Measurements from ENCODE around the gene CDC42BPA. TPM values are rescaled to one million over a fixed set of nuclear protein-coding genes. Genes with fewer than 3 reads are reported as not detected.

The CDC42BPA gene
- total RNA-seq, 1 experiment from 2014 or later = 102 TPM

- Mint-ChIP-seq H3K4me1 (ENCODE audit: insufficient read depth, unreplicated experiment) (peaks cover 10% of the 10 kb centered on the region), H3K9me3 (ENCODE audit: unreplicated experiment) (no peaks in the 10 kb centered on the region), H3K36me3 (ENCODE audit: insufficient read depth, unreplicated experiment) (peaks cover 9% of the 10 kb centered on the region), H3K4me3 (ENCODE audit: unreplicated experiment) (no peak overlapping the region), H3K27ac (ENCODE audit: low read depth, unreplicated experiment) (peak overlapping the region; percentile 67), H3K27me3 (ENCODE audit: insufficient read depth, unreplicated experiment) (no peaks in the 10 kb centered on the region)
- no TSS peak for BruUV-seq (replicated peaks)
- ChIA-PET POLR2A (interaction anchor here (0.6 to 3.3 kb wide), 10 partner anchors 8 to 227 kb away, joined by 3 to 21 read pairs (median 3); no protein-coding TSS in a partner anchor), CTCF (interaction anchor here (1.1 kb wide), 1 partner anchor 376 kb away, joined by 3 read pairs; no protein-coding TSS in a partner anchor)
- intact Hi-C loops (cut with micrococcal nuclease) = no loop called here
- TF ChIP-seq CTCF (IDR thresholded peaks at IDR 0.05; ENCODE audit: unreplicated experiment) = no peak
- peak; percentile 13 for DNase-seq (ENCODE audit: unreplicated experiment)
These were observed 246.3 kb downstream of the CDC42BPA start for GRCh38 chr1:227071895-227072587.

GRCh38 chr1:227070638-227071285, 247.5 kb downstream of the CDC42BPA start:
- no peak overlapping the region for H3K27ac Mint-ChIP-seq (ENCODE audit: low read depth, unreplicated experiment)
- intact Hi-C loops (cut with micrococcal nuclease) = no loop called here
- H3K9me3 Mint-ChIP-seq (ENCODE audit: unreplicated experiment) = no peaks in the 10 kb centered on the region
- DNase-seq (ENCODE audit: unreplicated experiment) = no peak
- peaks cover 18% of the 10 kb centered on the region for H3K36me3 Mint-ChIP-seq (ENCODE audit: insufficient read depth, unreplicated experiment)
- TF ChIP-seq CTCF (IDR thresholded peaks at IDR 0.05; ENCODE audit: unreplicated experiment) = no peak
- BruUV-seq (replicated peaks) = TSS peak; percentile 5
- H3K4me1 Mint-ChIP-seq (ENCODE audit: insufficient read depth, unreplicated experiment) = peaks cover 10% of the 10 kb centered on the region
- POLR2A ChIA-PET = interaction anchor here (0.8 to 1.6 kb wide), 5 partner anchors 10 to 253 kb away, joined by 3 to 8 read pairs (median 3); no protein-coding TSS in a partner anchor
- H3K4me3 Mint-ChIP-seq (ENCODE audit: unreplicated experiment) = no peak overlapping the region
- CTCF ChIA-PET = interaction anchor here (0.7 to 1.1 kb wide), 4 partner anchors 12 to 445 kb away, joined by 3 to 5 read pairs (median 4); no protein-coding TSS in a partner anchor
- H3K27me3 Mint-ChIP-seq (ENCODE audit: insufficient read depth, unreplicated experiment) = no peaks in the 10 kb centered on the region

- BruUV-seq (replicated peaks) = no TSS peak
- Mint-ChIP-seq H3K27me3 (ENCODE audit: insufficient read depth, unreplicated experiment) (no peaks in the 10 kb centered on the region), H3K36me3 (ENCODE audit: insufficient read depth, unreplicated experiment) (peaks cover 26% of the 10 kb centered on the region), H3K27ac (ENCODE audit: low read depth, unreplicated experiment) (no peak overlapping the region), H3K9me3 (ENCODE audit: unreplicated experiment) (no peaks in the 10 kb centered on the region), H3K4me3 (ENCODE audit: unreplicated experiment) (no peak overlapping the region), H3K4me1 (ENCODE audit: insufficient read depth, unreplicated experiment) (peaks cover 10% of the 10 kb centered on the region)
- intact Hi-C loops (cut with micrococcal nuclease) = no loop called here
- TF ChIP-seq CTCF (IDR thresholded peaks at IDR 0.05; ENCODE audit: unreplicated experiment) = no peak
- no peak for DNase-seq (ENCODE audit: unreplicated experiment)
- ChIA-PET CTCF (no interaction called here), POLR2A (no interaction called here)
These were observed 248.8 kb downstream of the CDC42BPA start for GRCh38 chr1:227069490-227069889.

- ChIA-PET CTCF (interaction anchor here (0.7 kb wide), 1 partner anchor 32 kb away, joined by 3 read pairs; no protein-coding TSS in a partner anchor), POLR2A (interaction anchor here (0.8 kb wide), 1 partner anchor 11 kb away, joined by 4 read pairs; no protein-coding TSS in a partner anchor)
- H3K4me3 Mint-ChIP-seq (ENCODE audit: unreplicated experiment) = no peak overlapping the region
- no peak for TF ChIP-seq CTCF (IDR thresholded peaks at IDR 0.05; ENCODE audit: unreplicated experiment)
- no peaks in the 10 kb centered on the region for H3K27me3 Mint-ChIP-seq (ENCODE audit: insufficient read depth, unreplicated experiment)
- no peak for DNase-seq (ENCODE audit: unreplicated experiment)
- no TSS peak for BruUV-seq (replicated peaks)
- H3K9me3 Mint-ChIP-seq (ENCODE audit: unreplicated experiment) = no peaks in the 10 kb centered on the region
- intact Hi-C loops (cut with micrococcal nuclease) = no loop called here
- H3K4me1 Mint-ChIP-seq (ENCODE audit: insufficient read depth, unreplicated experiment) = peaks cover 10% of the 10 kb centered on the region
- no peak overlapping the region for H3K27ac Mint-ChIP-seq (ENCODE audit: low read depth, unreplicated experiment)
- H3K36me3 Mint-ChIP-seq (ENCODE audit: insufficient read depth, unreplicated experiment) = peaks cover 26% of the 10 kb centered on the region
These were observed 249.4 kb downstream of the CDC42BPA start for GRCh38 chr1:227068883-227069282.
